HCT116 (cell line): ENCODE results near the gene GATAD2A.

Source experiments
- CTCF ChIP-seq, 3 experiments: fragments of 200-600 bp in 1 of 3; sonication (generic) in 1 of 3; IDR thresholded peaks in 2 of 3; conservative IDR thresholded peaks in 1 of 3; 2 replicates each; pipeline ENCODE4 v1.5.1; 2012 to 2017; ENCODE audit warnings: low read depth in 2 of 3, low read length in 2 of 3, antibody characterized with exemption in 1 of 3, borderline replicate concordance in 1 of 3, control low read depth in 1 of 3, mild to moderate bottlenecking in 1 of 3, mixed read lengths in 1 of 3, mixed run types in 1 of 3, moderate library complexity in 1 of 3; ENCODE audit not compliant: insufficient read depth in 1 of 3
- EZH2 ChIP-seq: fragments of 200-600 bp; sonication (generic); IDR thresholded peaks from 2 replicates; pipeline ENCODE4 v1.6.1; 2017; ENCODE audit warnings: antibody characterized with exemption, mixed run types
- POLR2A ChIP-seq: IDR thresholded peaks from 2 replicates; pipeline ENCODE4 v1.7.0; 2011; ENCODE audit warnings: borderline replicate concordance; ENCODE audit not compliant: insufficient read depth, insufficient read length; ENCODE audit errors: extremely low read depth
- POLR2AphosphoS5 ChIP-seq: IDR thresholded peaks from 2 replicates; pipeline ENCODE4 v1.6.1; 2011; ENCODE audit warnings: mild to moderate bottlenecking, low read depth, low read length, moderate library complexity

GRCh38 chr19:19372656-19373416, 32.6 kb upstream of the GATAD2A start:
- TF ChIP-seq EZH2 (no peak), CTCF (IDR thresholded peaks at IDR 0.05 in 2 of 3, conservative IDR thresholded peaks at IDR 0.05 in 1 of 3; ENCODE audit: borderline replicate concordance in 1 of 3, insufficient read depth in 1 of 3, low read depth in 2 of 3, low read length in 2 of 3) (no peak), POLR2A (no peak), POLR2AphosphoS5 (peak; percentile 54)
